SK-N-SH (cell line): ENCODE results near the gene HSBP1. TPM values are rescaled to one million over a fixed set of nuclear protein-coding genes. Genes with fewer than 3 reads are reported as not detected.

ENCODE experiments used
- CTCF ChIA-PET: fragments of 300-600, 350-600 bp; formaldehyde crosslinking; extraction: SDS; loops from one replicate; lab custom pipeline; 2021; lab: Yijun Ruan, JAX
- POLR2A ChIA-PET: fragments of 350-600 bp; sonication (Branson Sonifier 250); formaldehyde crosslinking; extraction: SDS; loops from one replicate; lab custom pipeline; 2020; ENCODE audit warnings: antibody characterized with exemption, inconsistent platforms; lab: Yijun Ruan, JAX
- DNase-seq: peaks from one replicate; pipeline ENCODE4 v3.0.0; 2012
- H2AFZ ChIP-seq: fragments of 200-600 bp; sonication (generic); 2 replicates; pipeline ENCODE4 v1.8.1; 2016; ENCODE audit warnings: antibody characterized with exemption, mild to moderate bottlenecking, low read depth
- H3F3A ChIP-seq: fragments of 200-600 bp; sonication (generic); replicated peaks from 2 replicates; pipeline ENCODE3; 2016; ENCODE audit warnings: antibody characterized with exemption, mild to moderate bottlenecking; ENCODE audit not compliant: insufficient read depth
- H3K27ac ChIP-seq, 2 experiments: fragments of 200-500 bp in 1 of 2; fragments of 200-600 bp in 1 of 2; sonication (Bioruptor generic) in 1 of 2; sonication (generic), shearing (Covaris generic) in 1 of 2; 2 replicates each; pipeline versions ENCODE4 v1.5.1 to v1.6.1; 2014 to 2016; ENCODE audit warnings: low read depth in 2 of 2, inconsistent platforms in 1 of 2, low read length in 1 of 2, mild to moderate bottlenecking in 1 of 2, mixed read lengths in 1 of 2
- H3K27me3 ChIP-seq: fragments of 200-600 bp; sonication (generic), shearing (Covaris generic); 2 replicates; pipeline ENCODE4 v1.6.1; 2016; ENCODE audit warnings: mixed run types; ENCODE audit not compliant: insufficient read depth
- H3K36me3 ChIP-seq, 2 experiments: fragments of 200-500 bp in 1 of 2; fragments of 200-600 bp in 1 of 2; sonication (Bioruptor generic) in 1 of 2; sonication (generic) in 1 of 2; replicated peaks in 1 of 2; 2 replicates each; pipeline versions ENCODE3 to v1.5.1; 2014 to 2016; ENCODE audit warnings: low read length in 1 of 2, mild to moderate bottlenecking in 1 of 2; ENCODE audit not compliant: insufficient read depth in 2 of 2, control insufficient read depth in 1 of 2
- H3K4me1 ChIP-seq, 2 experiments: fragments of 200-500 bp in 1 of 2; fragments of 200-600 bp in 1 of 2; sonication (Bioruptor generic) in 1 of 2; sonication (generic), shearing (Covaris generic) in 1 of 2; 2 replicates each; pipeline versions ENCODE4 v1.5.1 to v1.6.1; 2014 to 2016; ENCODE audit warnings: low read depth in 1 of 2, low read length in 1 of 2, mixed run types in 1 of 2; ENCODE audit not compliant: insufficient read depth in 2 of 2, control insufficient read depth in 1 of 2
- H3K4me2 ChIP-seq: fragments of 200-600 bp; sonication (generic), shearing (Covaris generic); 2 replicates; pipeline ENCODE4 v1.6.1; 2017; ENCODE audit warnings: mixed run types
- H3K4me3 ChIP-seq, 2 experiments: fragments of 200-500 bp in 1 of 2; fragments of 200-600 bp in 1 of 2; sonication (Bioruptor generic) in 1 of 2; sonication (generic), shearing (Covaris generic) in 1 of 2; 2 replicates each; pipeline versions ENCODE4 v1.5.1 to v1.8.1; 2014 to 2016; ENCODE audit warnings: low read depth in 2 of 2, inconsistent platforms in 1 of 2, low read length in 1 of 2, mild to moderate bottlenecking in 1 of 2, mixed read lengths in 1 of 2, moderate library complexity in 1 of 2
- H3K79me2 ChIP-seq: fragments of 200-600 bp; sonication (generic); 2 replicates; pipeline ENCODE4 v1.8.1; 2017; ENCODE audit warnings: mild to moderate bottlenecking; ENCODE audit not compliant: insufficient read depth
- H3K9ac ChIP-seq: fragments of 200-600 bp; sonication (generic); 2 replicates; pipeline ENCODE4 v1.6.1; 2017; ENCODE audit warnings: mixed run types
- H3K9me2 ChIP-seq: fragments of 200-600 bp; sonication (generic); 2 replicates; pipeline ENCODE4 v1.6.1; 2017; ENCODE audit warnings: mixed run types
- H3K9me3 ChIP-seq: fragments of 200-600 bp; sonication (generic); 2 replicates; pipeline ENCODE4 v1.6.1; 2017; ENCODE audit warnings: mixed run types, mild to moderate bottlenecking, moderate library complexity
- H4K20me1 ChIP-seq: fragments of 200-600 bp; sonication (generic); 2 replicates; pipeline ENCODE4 v1.6.1; 2017; ENCODE audit warnings: mild to moderate bottlenecking, mixed run types; ENCODE audit not compliant: insufficient read depth
- ELF1 ChIP-seq: IDR thresholded peaks from 2 replicates; pipeline ENCODE4 v1.4.0; 2012
- EZH2phosphoT487 ChIP-seq: fragments of 200-600 bp; sonication (generic); IDR thresholded peaks from 2 replicates; pipeline ENCODE4 v1.6.1; 2017; ENCODE audit warnings: low read depth, mixed run types, mild to moderate bottlenecking, antibody characterized with exemption, moderate library complexity, borderline replicate concordance
- FOXJ3 ChIP-seq: sonication (generic); formaldehyde crosslinking; IDR thresholded peaks from 2 replicates; pipeline ENCODE4 v1.5.1; 2020; ENCODE audit warnings: mild to moderate bottlenecking, missing genetic modification reagents
- GABPA ChIP-seq: IDR thresholded peaks from 2 replicates; pipeline ENCODE4 v1.4.0; 2012; ENCODE audit warnings: low read depth, mild to moderate bottlenecking
- GATA2 ChIP-seq: sonication (generic); formaldehyde crosslinking; IDR thresholded peaks from 2 replicates; pipeline ENCODE4 v1.5.0; 2020; ENCODE audit warnings: mild to moderate bottlenecking, missing genetic modification reagents
- JUND ChIP-seq: IDR thresholded peaks from 2 replicates; pipeline ENCODE4 v1.4.0; 2012
- MXI1 ChIP-seq: IDR thresholded peaks from 2 replicates; pipeline ENCODE4 v1.6.1; 2012; ENCODE audit warnings: mild to moderate bottlenecking, low read depth, low read length, improper control_type of control experiment
- NFIC ChIP-seq: IDR thresholded peaks from 2 replicates; pipeline ENCODE4 v1.4.0; 2012; ENCODE audit warnings: borderline replicate concordance
- PBX3 ChIP-seq: IDR thresholded peaks from 2 replicates; pipeline ENCODE4; 2012
- POLR2AphosphoS5 ChIP-seq: IDR thresholded peaks from 2 replicates; pipeline ENCODE4 v1.6.1; 2012; ENCODE audit warnings: low read depth, low read length
- RAD21 ChIP-seq: IDR thresholded peaks from 2 replicates; pipeline ENCODE4 v1.6.1; 2012; ENCODE audit warnings: mild to moderate bottlenecking, low read length
- RCOR1 ChIP-seq: fragments of 150-350 bp; IDR thresholded peaks from 2 replicates; pipeline ENCODE4 v1.6.1; 2017; ENCODE audit warnings: antibody characterized with exemption, low read length
- RFX5 ChIP-seq: IDR thresholded peaks from 2 replicates; pipeline ENCODE4 v1.6.1; 2012; ENCODE audit warnings: mild to moderate bottlenecking, improper control_type of control experiment, low read length
- TAF1 ChIP-seq: IDR thresholded peaks from 2 replicates; pipeline ENCODE4 v1.6.1; 2012; ENCODE audit warnings: low read depth, mild to moderate bottlenecking, low read length, moderate library complexity, borderline replicate concordance
- TCF12 ChIP-seq: IDR thresholded peaks from 2 replicates; pipeline ENCODE4 v1.4.0; 2012
- TEAD4 ChIP-seq: IDR thresholded peaks from 2 replicates; pipeline ENCODE4 v1.4.0; 2012; ENCODE audit warnings: mild to moderate bottlenecking, borderline replicate concordance; ENCODE audit not compliant: insufficient read depth
- YY1 ChIP-seq: IDR thresholded peaks from 2 replicates; pipeline ENCODE4 v1.4.0; 2012; ENCODE audit warnings: low read depth, mild to moderate bottlenecking
- WGBS: methylation state at CpG from one replicate; pipeline ENCODE4 v1.1.6; 2017; ENCODE audit warnings: low lambda C conversion rate; 5-methylcytosine and 5-hydroxymethylcytosine counted together
- polyA plus RNA-seq, 3 experiments: library from polyadenylated mRNA; depleted of rRNA; stranded (reverse); fragments of >200 nt; gene quantifications; 2 replicates each; pipeline ENCODE4 v1.2.3, GENCODE V29; 2012

Gene HSBP1
- polyA plus RNA-seq, 1 of the 3 experiments (the other 2 are of a cell fraction): 177 TPM

GRCh38 chr16:83769397-83770008, 38.3 kb upstream of the HSBP1 start:
- POLR2A ChIA-PET: no interaction called here

GRCh38 chr16:83771306-83771942, 36.4 kb upstream of the HSBP1 start:
- TF ChIP-seq GABPA (no peak), NFIC (0 out of 2 replicates have a peak, but pooled peaks have one; percentile 9)
- H3F3A ChIP-seq: no peaks in the 10 kb centered on the region
- 26% methylated on average over 5 of the region's 5 CpGs for WGBS
- no peaks in the 10 kb centered on the region for H3K9me2 ChIP-seq
- ChIA-PET CTCF (no interaction called here), POLR2A (no interaction called here)
- H3K9me3 ChIP-seq: no peaks in the 10 kb centered on the region
- H3K27ac ChIP-seq: no peak overlapping the region
- no peak overlapping the region for H3K4me2 ChIP-seq
- DNase-seq: no peak
- no peaks in the 10 kb centered on the region for H3K27me3 ChIP-seq
- H3K36me3 ChIP-seq: no peaks in the 10 kb centered on the region
- no peak overlapping the region for H3K9ac ChIP-seq
- H4K20me1 ChIP-seq: no peaks in the 10 kb centered on the region
- no peaks in the 10 kb centered on the region for H3K79me2 ChIP-seq
- no peaks in the 10 kb centered on the region for H3K4me1 ChIP-seq
- no peak overlapping the region for H2AFZ ChIP-seq
- no peak overlapping the region for H3K4me3 ChIP-seq

More at GRCh38 chr16:83769397-83770008, 38.3 kb upstream of the HSBP1 start:
- Histone ChIP-seq H3K9me2 (no peaks in the 10 kb centered on the region), H4K20me1 (no peaks in the 10 kb centered on the region), H3K27ac (no peak overlapping the region), H3K79me2 (no peaks in the 10 kb centered on the region), H3K27me3 (no peaks in the 10 kb centered on the region), H3K9me3 (no peaks in the 10 kb centered on the region), H2AFZ (no peak overlapping the region), H3K36me3 (no peaks in the 10 kb centered on the region), H3K4me1 (no peaks in the 10 kb centered on the region), H3K9ac (no peak overlapping the region), H3K4me3 (no peak overlapping the region), H3F3A (no peaks in the 10 kb centered on the region), H3K4me2 (no peak overlapping the region)
- WGBS: 38% methylated on average over 5 of the region's 5 CpGs
- no peak for TF ChIP-seq YY1
- CTCF ChIA-PET: no interaction called here
- no peak for DNase-seq

GRCh38 chr16:83772806-83773205, 35.0 kb upstream of the HSBP1 start:
- Histone ChIP-seq H3K9me3 (no peaks in the 10 kb centered on the region), H3K4me2 (no peak overlapping the region), H3K9ac (no peak overlapping the region), H4K20me1 (no peaks in the 10 kb centered on the region), H3K4me1 (no peaks in the 10 kb centered on the region), H2AFZ (no peak overlapping the region), H3K4me3 (no peak overlapping the region), H3K9me2 (no peaks in the 10 kb centered on the region), H3K27ac (no peak overlapping the region), H3K27me3 (no peaks in the 10 kb centered on the region), H3K79me2 (no peaks in the 10 kb centered on the region), H3K36me3 (no peaks in the 10 kb centered on the region), H3F3A (no peaks in the 10 kb centered on the region)
- POLR2A ChIA-PET: no interaction called here
- 0% methylated on average over 1 of the region's 1 CpG for WGBS
- CTCF ChIA-PET: no interaction called here
- TF ChIP-seq TEAD4 (no peak), EZH2phosphoT487 (no peak), GABPA (no peak), NFIC (no peak), ELF1 (no peak), TAF1 (no peak), JUND (no peak), PBX3 (no peak), TCF12 (no peak), GATA2 (no peak), RAD21 (no peak), FOXJ3 (CRISPR knock-in tag) (no peak), MXI1 (no peak), POLR2AphosphoS5 (no peak), RFX5 (no peak), RCOR1 (no peak)
- no peak for DNase-seq
